Lung (tissue), 12 donors: ENCODE results near the gene TCTN3. TPM values are rescaled to one million over a fixed set of nuclear protein-coding genes. Genes with fewer than 3 reads are reported as not detected.
"Not testable (repeated sequence)": the region's sequence is repeated elsewhere in the genome, so short reads cannot be mapped to it uniquely, and the experiment has no call there.

ENCODE experiments used
- ATAC-seq: fragments of 200-7000 bp; cut with Tn5 transposase; one replicate; pipeline ENCODE4 v1.9.1; 2020; ENCODE audit warnings: moderate number of reproducible peaks; ENCODE audit not compliant: insufficient read depth, low FRiP score
- DNase-seq, 3 donors: peaks; one replicate each; pipeline ENCODE4 v3.0.0-alpha.2; 2013 to 2017
- H3K27ac ChIP-seq, 2 donors: one replicate each; pipeline ENCODE4 v1.5.1; 2013; ENCODE audit warnings: mild to moderate bottlenecking in 2 of 2, moderate library complexity in 2 of 2, control low read depth in 1 of 2, inconsistent platforms in 1 of 2, low read depth in 1 of 2, low read length in 1 of 2
- H3K27me3 ChIP-seq, 3 donors: one replicate each; pipeline ENCODE4 v1.5.1; 2013; ENCODE audit warnings: low read length in 2 of 3; ENCODE audit not compliant: control insufficient read depth in 3 of 3, insufficient read depth in 3 of 3
- H3K36me3 ChIP-seq, 4 donors: one replicate each; pipeline ENCODE4 v1.5.1; 2013; ENCODE audit warnings: low read length in 4 of 4, mild to moderate bottlenecking in 1 of 4, moderate library complexity in 1 of 4; ENCODE audit not compliant: control insufficient read depth in 4 of 4, insufficient read depth in 4 of 4
- H3K4me1 ChIP-seq, 5 donors: one replicate each; pipeline ENCODE4 v1.5.1; 2013; ENCODE audit warnings: low read length in 5 of 5, mild to moderate bottlenecking in 2 of 5, moderate library complexity in 1 of 5; ENCODE audit not compliant: control insufficient read depth in 5 of 5, insufficient read depth in 5 of 5
- H3K4me3 ChIP-seq: one replicate; pipeline ENCODE4 v1.5.1; 2013; ENCODE audit warnings: mild to moderate bottlenecking, control low read depth, moderate library complexity
- H3K9ac ChIP-seq, 2 donors: one replicate each; pipeline ENCODE4 v1.5.1; 2013; ENCODE audit warnings: low read length in 2 of 2, control low read depth in 1 of 2; ENCODE audit not compliant: insufficient read depth in 1 of 2
- H3K9me3 ChIP-seq, 4 donors: one replicate each; pipeline ENCODE4 v1.5.1; 2013; ENCODE audit warnings: low read length in 3 of 4, mild to moderate bottlenecking in 1 of 4, moderate library complexity in 1 of 4; ENCODE audit not compliant: control insufficient read depth in 4 of 4, insufficient read depth in 3 of 4
- WGBS, 2 donors: extraction: QIAGEN DNeasy Blood & Tissue Kit; methylation state at CpG; one replicate each; pipeline ENCODE4 v1.1.7; 2013; 5-methylcytosine and 5-hydroxymethylcytosine counted together
- polyA plus RNA-seq, 2 donors: library from polyadenylated mRNA; stranded (reverse); fragments of 200-250 nt; gene quantifications; one replicate each; pipeline ENCODE4 v1.2.1, GENCODE V29; 2013
- total RNA-seq, 2 donors: library from RNA; depleted of rRNA in 1 of 2; stranded (reverse); fragments of >200 nt in 1 of 2; gene quantifications; one replicate each; pipeline ENCODE4 v1.2.1, GENCODE V29; 2014 to 2021
- TF ChIP-seq, protein P1 (sequence below): IDR thresholded peaks from 2 replicates; pipeline ENCODE4 v1.5.1; 2012; ENCODE audit warnings: mild to moderate bottlenecking; ENCODE audit errors: control extremely low read depth, extremely low read depth
- donor health status: control.
- donor health status: control.
- donor health status: Bipolar disorder and iron deficiency.
- donor health status: healthy.
- donor health status: DM: yes; HTN: yes; CAD: no.

Gene TCTN3
- total and polyA plus RNA-seq, 4 donors = 13.1 to 43.2 (median 29.8) TPM

DNA sequence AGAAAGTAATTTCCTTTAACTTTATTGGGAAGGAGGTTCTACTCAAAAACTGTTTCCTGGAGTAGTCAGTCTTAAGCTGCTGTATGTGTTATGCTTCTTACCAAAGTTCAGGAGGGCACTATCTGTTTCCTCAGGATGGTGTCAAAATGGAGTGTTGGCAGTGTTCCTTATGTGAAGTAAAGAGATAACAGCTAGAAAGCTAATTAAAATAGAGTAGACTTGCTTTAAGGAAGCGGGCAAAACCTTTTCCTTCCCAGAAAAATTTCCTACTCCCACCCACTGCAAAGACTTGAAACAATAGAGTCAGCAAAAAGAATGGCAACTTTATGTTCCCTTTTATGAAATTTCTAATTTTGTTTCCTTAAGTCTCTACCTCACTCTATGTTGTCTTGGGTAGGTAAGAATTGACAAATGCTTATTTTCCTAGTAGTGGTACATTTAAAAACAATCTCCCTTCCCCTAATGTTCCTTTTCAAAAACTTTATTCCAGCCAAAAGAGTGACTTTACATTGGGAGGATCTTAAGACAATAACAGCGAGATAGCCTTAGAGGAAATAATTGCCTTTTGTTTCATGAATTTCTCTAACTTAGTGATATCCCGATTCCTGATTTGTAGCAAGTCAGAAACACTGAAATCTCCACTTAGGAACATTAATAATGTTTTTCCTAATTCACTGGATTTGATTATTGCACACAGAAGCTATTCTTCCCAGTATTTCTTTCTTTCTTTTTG, 35.8 kb upstream of the TCTN3 start:
- Histone ChIP-seq H3K27ac (peak overlapping the region in 1 of 2 donors; percentile 40), H3K27me3 (no peaks in the 10 kb centered on the region), H3K4me1 (peaks cover 0 to 2% (median 0%) of the 10 kb centered on the region in 5 donors), H3K36me3 (no peaks in the 10 kb centered on the region), H3K9me3 (peaks cover 0 to 10% (median 3%) of the 10 kb centered on the region in 4 donors), H3K9ac (no peak overlapping the region), H3K4me3 (no peak overlapping the region)
- 59 to 60% methylated on average over 3 of the region's 3 CpGs for WGBS, 2 donors
- peak in 1 of 3 donors; percentile 29 for DNase-seq
- ATAC-seq = no peak
- TF ChIP-seq, protein P1, sequence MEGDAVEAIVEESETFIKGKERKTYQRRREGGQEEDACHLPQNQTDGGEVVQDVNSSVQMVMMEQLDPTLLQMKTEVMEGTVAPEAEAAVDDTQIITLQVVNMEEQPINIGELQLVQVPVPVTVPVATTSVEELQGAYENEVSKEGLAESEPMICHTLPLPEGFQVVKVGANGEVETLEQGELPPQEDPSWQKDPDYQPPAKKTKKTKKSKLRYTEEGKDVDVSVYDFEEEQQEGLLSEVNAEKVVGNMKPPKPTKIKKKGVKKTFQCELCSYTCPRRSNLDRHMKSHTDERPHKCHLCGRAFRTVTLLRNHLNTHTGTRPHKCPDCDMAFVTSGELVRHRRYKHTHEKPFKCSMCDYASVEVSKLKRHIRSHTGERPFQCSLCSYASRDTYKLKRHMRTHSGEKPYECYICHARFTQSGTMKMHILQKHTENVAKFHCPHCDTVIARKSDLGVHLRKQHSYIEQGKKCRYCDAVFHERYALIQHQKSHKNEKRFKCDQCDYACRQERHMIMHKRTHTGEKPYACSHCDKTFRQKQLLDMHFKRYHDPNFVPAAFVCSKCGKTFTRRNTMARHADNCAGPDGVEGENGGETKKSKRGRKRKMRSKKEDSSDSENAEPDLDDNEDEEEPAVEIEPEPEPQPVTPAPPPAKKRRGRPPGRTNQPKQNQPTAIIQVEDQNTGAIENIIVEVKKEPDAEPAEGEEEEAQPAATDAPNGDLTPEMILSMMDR = no peak

DNA sequence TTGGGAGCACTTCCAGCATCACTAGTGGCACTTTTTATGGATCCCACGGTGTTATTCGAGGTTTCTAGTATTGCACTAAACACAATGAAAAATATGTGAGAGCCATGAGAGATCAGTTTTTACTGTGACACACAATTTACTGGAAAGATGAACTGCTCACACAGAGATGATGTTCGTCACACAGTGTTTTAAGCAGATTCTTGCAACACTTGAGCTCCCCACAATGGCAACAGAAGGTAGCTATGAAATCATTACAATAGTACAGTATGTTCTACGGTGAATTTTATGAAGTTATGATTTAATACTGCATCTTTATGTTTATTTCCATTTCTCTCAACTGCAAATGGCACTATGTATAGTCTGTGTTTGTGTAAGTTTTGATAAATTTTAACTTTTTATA, 34.8 kb upstream of the TCTN3 start:
- Histone ChIP-seq H3K4me3 (no peak overlapping the region), H3K9me3 (peaks cover 0 to 4% (median 1%) of the 10 kb centered on the region in 4 donors), H3K27ac (no peak overlapping the region), H3K9ac (no peak overlapping the region), H3K36me3 (no peaks in the 10 kb centered on the region), H3K27me3 (no peaks in the 10 kb centered on the region), H3K4me1 (peaks cover 0 to 2% (median 0%) of the 10 kb centered on the region in 5 donors)
- no peak for ATAC-seq
- 53% methylated on average over 4 of the region's 4 CpGs for WGBS, 2 donors
- TF ChIP-seq, protein P1 = no peak
- DNase-seq = peak in 1 of 3 donors; percentile 11

DNA sequence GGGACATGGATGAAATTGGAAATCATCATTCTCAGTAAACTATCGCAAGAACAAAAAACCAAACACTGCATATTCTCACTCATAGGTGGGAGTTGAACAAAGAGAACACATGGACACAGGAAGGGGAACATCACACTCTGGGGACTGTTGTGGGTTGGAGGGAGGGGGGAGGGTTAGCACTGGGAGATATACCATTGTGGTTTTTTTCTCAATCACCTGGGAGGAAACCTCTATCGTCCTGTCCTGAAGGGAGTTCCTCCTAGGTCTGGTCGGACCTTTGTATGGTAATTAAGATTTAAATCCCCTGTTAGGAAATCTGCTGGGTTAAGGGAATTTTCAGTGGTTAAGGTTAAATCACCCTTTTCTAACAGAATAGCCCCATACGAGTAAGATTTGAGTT, 28.8 kb upstream of the TCTN3 start:
- H3K27me3 ChIP-seq, DNase-seq, H3K4me1 ChIP-seq, H3K27ac ChIP-seq, H3K4me3 ChIP-seq, ATAC-seq, H3K36me3 ChIP-seq, H3K9ac ChIP-seq, H3K9me3 ChIP-seq: not testable (repeated sequence)
- WGBS, 2 donors = 46 to 74% methylated on average over 4 of the region's 4 CpGs

DNA sequence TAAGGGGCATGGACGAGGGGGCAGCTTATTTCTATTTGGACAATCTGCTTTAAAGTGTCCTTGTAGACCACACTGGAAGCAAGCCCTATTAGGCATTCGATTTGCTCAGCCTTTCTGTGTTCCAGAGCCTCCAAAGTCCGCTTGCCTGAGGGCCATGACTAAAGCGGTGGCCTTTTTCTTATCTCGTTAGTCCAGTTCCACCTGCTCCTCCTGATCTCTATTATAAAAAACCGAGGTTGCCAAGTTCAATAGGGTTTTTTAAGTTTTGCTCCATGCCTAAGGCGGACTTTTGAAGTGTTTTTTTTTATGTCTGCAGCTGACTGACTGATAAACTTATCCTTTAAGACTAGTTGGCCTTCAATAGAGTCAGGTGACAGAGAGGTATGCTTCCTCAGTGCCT, 27.0 kb upstream of the TCTN3 start:
- H3K9ac ChIP-seq, ATAC-seq, H3K36me3 ChIP-seq, H3K4me3 ChIP-seq, H3K27me3 ChIP-seq, H3K4me1 ChIP-seq, DNase-seq, H3K9me3 ChIP-seq, H3K27ac ChIP-seq: not testable (repeated sequence)
- 81 to 89% methylated on average over 7 of the region's 7 CpGs for WGBS, 2 donors
